MM.1S (cell line): Measurements from ENCODE around the gene RAB40A.

ENCODE experiments used
- EZH2 ChIP-seq: fragments of 300-600 bp; sonication (generic); optimal IDR thresholded peaks from 2 replicates; pipeline ENCODE3; 2017; ENCODE audit warnings: low read depth, mild to moderate bottlenecking, antibody characterized with exemption, low read length, mixed read lengths
- EZH2phosphoT487 ChIP-seq: fragments of 300-600 bp; sonication (generic); IDR thresholded peaks from 2 replicates; pipeline ENCODE4 v1.6.1; 2018; ENCODE audit warnings: antibody characterized with exemption, low read length
- TF ChIP-seq, protein P1 (sequence below): fragments of 300-600 bp; sonication (generic); IDR thresholded peaks from 2 replicates; pipeline ENCODE4 v1.5.1; 2016; ENCODE audit warnings: antibody characterized with exemption, low read length, mixed read lengths

DNA sequence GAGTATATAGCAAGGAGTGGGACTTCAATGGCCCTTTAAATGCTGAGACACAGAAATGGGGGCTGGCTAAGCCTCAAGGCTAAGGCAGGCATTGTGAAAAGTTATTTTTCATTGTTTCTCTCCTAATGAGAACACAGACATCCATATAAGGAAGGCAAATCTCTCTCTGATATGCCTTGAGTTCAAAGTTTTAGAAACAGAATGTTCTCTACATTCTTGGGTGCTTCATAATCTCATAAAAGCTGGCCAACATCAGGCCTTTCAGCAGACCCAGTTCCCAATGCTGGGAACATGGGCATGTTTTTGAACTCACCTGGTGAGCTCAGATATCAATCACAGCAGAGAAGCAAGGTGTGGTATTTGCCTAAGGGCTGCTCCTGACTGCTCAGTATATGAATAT lies 19.4 kb upstream of the RAB40A start:
- TF ChIP-seq, protein P1, sequence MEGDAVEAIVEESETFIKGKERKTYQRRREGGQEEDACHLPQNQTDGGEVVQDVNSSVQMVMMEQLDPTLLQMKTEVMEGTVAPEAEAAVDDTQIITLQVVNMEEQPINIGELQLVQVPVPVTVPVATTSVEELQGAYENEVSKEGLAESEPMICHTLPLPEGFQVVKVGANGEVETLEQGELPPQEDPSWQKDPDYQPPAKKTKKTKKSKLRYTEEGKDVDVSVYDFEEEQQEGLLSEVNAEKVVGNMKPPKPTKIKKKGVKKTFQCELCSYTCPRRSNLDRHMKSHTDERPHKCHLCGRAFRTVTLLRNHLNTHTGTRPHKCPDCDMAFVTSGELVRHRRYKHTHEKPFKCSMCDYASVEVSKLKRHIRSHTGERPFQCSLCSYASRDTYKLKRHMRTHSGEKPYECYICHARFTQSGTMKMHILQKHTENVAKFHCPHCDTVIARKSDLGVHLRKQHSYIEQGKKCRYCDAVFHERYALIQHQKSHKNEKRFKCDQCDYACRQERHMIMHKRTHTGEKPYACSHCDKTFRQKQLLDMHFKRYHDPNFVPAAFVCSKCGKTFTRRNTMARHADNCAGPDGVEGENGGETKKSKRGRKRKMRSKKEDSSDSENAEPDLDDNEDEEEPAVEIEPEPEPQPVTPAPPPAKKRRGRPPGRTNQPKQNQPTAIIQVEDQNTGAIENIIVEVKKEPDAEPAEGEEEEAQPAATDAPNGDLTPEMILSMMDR, result no peak
- TF ChIP-seq EZH2, result no peak
- no peak for TF ChIP-seq EZH2phosphoT487
